GM10266 (cell line): ENCODE results near the gene CCL5.

Experiments
- DNase-seq: peaks from one replicate; pipeline ENCODE4 v3.0.0; 2012; ENCODE audit errors: extremely low spot score
- CTCF ChIP-seq: IDR thresholded peaks from 2 replicates; pipeline ENCODE4 v1.5.1; 2012; ENCODE audit warnings: mild to moderate bottlenecking, low read depth; ENCODE audit not compliant: control insufficient read depth, insufficient read depth; ENCODE audit errors: missing control alignments

CCL5 gene

GRCh38 chr17:35915153-35915964, 35.2 kb upstream of the CCL5 start:
- no peak for TF ChIP-seq CTCF
- no peak for DNase-seq

- no peak for DNase-seq
- no peak for TF ChIP-seq CTCF
These were observed 34.2 kb upstream of the CCL5 start for GRCh38 chr17:35914354-35914753.

- no peak for DNase-seq
- TF ChIP-seq CTCF = no peak
These were observed 33.4 kb upstream of the CCL5 start for GRCh38 chr17:35913609-35914008.

- no peak for DNase-seq
- no peak for TF ChIP-seq CTCF
These were observed 32.8 kb upstream of the CCL5 start for GRCh38 chr17:35912942-35913341.

- no peak for TF ChIP-seq CTCF
- no peak for DNase-seq
These were observed 32.3 kb upstream of the CCL5 start for GRCh38 chr17:35912339-35912912.

- TF ChIP-seq CTCF = no peak
- DNase-seq = no peak
These were observed 29.2 kb upstream of the CCL5 start for GRCh38 chr17:35909408-35909807.

- TF ChIP-seq CTCF = no peak
- no peak for DNase-seq
These were observed 27.5 kb upstream of the CCL5 start for GRCh38 chr17:35907691-35908090.
